Bone marrow (tissue), 2 donors: ENCODE data around the gene SPATA24.
"Not testable (repeated sequence)": the region's sequence is repeated elsewhere in the genome, so short reads cannot be mapped to it uniquely, and the experiment has no call there.

Experiments
- DNase-seq, 2 donors: peaks; one replicate each; lab custom pipeline; 2025; lab: John Stamatoyannopoulos, UW

The SPATA24 gene

DNA sequence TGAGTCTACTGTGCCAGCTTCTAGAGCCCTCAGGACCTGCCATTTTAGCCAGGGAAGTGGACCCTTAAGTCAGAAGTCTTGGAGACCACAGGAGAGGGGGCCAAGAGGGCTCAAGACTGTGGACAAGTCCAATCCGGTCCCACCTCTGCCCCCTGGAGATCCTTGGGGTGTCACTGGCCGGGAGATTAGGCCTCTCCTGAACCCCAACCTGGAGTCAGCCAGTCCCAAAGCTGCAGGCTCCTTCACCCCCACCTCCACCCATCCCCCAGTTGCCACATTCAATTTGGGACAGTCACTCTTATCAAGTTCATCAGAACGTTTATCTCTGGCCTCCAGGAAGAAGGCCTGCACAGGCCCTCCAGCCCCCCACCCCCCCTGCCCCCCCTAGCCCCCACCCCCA, 21.1 kb downstream of the SPATA24 start:
- no peak for DNase-seq

DNA sequence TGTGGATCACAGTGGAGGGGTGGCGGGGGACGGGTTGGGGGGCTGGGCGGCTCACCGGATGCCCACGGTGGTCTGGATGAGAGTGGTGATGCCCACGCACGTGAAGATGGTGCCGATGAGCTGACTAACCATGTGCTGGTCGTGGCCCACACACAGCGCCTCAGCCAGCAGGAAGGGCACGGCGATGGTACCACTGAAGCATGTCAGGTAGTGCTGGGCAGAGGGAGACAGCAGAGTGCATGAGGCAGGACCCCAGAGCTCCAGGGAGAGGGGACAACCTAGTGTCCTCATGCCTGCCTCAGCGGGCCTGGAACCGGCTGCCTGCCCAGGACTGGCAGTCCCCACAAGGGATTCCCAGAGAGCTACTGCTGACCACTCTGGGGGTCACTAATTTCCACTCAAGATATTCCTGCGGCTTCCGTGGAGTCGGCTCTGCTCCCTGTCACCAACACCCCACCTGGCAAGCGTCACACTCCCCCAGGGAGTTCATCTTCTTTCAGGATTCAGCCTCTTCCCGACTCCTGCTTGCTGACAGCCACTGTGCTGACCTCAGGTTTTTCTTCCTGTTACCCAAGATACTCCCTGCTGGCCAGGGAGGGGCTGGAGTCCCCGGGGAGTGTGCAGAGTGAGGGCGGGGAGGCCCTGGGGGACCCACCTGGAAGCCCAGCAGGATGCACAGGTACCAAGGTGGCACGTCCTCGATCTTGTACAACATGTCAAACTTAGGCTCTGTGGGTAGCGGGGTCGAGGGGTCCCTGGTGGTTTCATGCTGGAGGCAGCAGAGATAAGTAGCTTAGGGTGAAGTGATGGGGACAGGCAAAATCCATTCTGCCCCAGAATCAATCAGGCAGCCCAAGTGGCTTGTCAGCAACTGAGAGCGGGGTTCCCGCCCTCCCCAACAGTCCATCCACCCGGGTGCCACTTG, 21.8 kb downstream of the SPATA24 start:
- no peak for DNase-seq

DNA sequence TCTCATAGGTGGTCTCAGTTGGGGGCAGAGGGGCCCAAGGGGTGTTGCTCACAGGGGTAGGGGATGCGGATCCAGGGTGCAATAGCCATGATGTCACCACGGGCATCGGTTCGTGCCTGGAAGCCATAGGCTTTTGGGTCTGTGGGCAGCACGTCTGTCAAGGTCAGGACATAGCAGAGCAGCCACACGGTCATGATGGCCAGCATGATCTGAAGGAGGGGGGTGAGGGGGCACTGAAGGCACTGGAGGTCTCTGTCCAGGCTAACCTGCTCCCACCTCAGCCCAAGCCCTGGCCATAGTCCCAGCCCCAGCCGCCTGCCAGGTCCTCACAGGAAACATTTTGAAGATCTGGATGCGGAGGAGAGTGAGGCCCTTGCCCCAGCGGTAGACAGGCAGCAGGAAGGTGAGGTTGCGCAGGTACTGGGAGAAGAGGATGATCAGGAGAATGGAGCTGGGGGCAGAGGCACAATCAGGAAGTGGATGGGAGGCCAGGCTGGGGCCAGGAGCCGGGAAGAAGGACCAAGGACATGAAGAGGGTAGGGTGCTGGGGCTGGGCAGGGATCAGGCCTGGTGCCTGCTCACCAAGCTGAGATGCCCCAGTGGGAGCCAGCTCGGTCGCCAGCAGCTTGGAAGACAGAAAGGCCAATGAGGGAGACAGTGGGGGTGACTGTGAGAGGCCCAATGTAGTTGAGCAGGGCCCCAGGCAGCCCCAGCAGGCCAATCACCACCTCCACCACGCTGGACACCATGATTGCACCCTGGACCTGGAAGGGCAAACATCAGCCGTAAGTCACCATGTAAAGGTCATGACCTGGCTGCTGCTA, 24.1 kb downstream of the SPATA24 start:
- DNase-seq = no peak

DNA sequence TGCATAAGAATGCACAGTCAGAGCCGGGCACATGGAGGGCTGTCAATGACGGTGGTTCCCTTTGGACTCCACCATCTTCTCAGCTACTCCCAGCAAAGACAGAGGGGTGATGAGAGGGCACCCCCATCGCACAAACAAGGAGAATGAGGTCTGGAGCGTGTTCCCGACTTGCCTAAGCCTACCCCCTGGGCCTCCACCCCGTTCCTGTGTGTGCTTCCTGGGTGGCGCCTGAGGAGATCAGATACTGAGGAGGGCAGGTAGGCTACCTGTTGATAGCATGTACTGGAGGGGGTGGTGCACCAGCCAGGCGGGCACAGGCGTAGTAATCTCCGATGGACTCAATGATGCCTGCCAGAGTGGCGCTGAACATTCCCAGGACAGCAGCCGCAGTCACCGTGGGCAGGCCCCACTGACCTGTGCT, 24.9 kb downstream of the SPATA24 start:
- no peak for DNase-seq

DNA sequence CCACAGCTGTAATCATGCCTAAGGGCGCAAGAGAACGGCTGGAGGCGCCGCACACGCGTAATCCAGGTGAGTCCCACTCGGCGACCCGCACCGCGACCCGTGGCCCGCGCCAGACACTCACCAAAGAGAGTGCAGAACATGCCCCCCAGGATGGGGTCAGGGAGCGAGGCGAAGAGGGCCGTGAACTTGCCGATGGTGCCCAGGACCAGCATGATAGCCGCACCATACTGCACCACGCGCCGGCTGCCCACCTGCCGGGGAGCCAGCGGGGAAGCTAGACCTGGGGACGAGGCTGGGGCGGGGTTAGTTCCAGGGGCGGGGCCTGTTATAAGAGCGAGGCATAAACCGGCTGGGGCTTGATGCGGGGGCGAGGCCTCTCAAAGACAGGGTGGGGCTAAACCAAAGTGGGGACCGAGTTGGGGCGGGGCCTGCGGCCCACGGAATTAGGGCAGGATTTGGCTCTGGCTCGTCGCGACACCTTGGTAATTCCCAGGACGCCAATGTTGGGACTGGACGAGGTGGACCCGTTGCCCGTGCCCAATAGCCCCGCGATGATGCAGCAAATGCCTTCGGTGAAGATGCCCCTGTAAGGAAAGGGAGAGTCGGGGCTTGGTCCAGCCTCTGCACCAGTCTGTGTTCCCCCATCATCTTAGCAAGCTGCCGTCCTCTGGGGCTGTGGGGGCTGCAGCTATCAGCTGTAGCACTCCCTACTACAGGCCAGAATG, 25.6 kb downstream of the SPATA24 start:
- DNase-seq = no peak

DNA sequence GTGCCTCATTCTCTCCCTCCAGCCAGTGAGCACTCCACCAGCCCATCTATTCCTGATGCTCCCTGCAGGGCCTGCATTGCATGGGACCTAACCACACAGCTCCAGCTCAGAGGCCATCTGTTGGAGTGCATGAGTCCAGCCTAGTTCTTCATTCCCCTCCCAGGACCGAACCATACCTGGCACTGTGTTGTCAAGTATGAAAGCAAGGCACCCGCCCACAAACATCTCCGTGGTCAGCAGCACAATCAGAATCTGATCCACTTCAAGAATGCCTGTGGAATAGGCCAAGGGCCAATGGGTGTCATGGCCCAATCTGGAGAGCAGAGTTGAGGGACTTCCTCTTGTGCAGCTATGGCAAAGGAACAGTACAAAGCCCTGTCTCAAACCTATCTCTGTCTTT, 26.7 kb downstream of the SPATA24 start:
- no peak for DNase-seq

DNA sequence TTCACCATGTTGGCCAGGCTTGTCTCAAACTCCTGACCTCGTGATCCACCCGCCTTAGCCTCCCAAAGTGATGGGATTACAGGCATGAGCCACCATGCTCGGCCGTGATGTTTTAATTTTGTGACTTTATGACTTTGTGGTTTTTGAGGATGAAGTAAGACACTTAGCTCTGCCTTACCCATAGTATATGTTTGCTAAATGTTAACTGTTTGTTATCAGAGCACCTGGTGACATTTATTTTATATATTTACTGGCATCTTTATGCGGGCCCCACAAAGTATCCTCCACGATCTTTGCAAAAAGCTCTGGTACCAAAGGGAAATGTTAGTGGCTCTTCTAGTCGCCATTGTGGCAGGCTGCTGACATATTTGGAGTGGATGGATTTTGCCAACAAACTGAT, 27.5 kb downstream of the SPATA24 start:
- no peak for DNase-seq

DNA sequence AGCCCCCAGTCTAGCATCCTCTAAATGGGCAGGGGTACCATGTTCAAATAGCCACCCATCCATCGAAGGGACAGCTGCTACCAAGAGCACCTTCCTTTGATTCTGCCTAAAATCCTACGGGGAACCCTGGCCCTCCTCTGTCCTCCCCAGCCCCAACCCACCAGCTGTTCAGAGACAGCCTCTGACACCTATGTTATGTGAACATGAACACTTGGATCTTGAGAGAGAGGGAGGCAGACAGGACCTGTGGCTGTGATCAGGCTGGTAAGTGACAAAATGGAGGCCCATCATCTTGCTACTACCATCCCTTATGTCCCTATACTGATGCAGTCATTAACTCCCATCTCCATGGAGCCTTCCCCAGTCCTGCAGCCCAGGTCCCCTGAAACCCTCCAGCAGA, 29.0 kb downstream of the SPATA24 start:
- DNase-seq = no peak

DNA sequence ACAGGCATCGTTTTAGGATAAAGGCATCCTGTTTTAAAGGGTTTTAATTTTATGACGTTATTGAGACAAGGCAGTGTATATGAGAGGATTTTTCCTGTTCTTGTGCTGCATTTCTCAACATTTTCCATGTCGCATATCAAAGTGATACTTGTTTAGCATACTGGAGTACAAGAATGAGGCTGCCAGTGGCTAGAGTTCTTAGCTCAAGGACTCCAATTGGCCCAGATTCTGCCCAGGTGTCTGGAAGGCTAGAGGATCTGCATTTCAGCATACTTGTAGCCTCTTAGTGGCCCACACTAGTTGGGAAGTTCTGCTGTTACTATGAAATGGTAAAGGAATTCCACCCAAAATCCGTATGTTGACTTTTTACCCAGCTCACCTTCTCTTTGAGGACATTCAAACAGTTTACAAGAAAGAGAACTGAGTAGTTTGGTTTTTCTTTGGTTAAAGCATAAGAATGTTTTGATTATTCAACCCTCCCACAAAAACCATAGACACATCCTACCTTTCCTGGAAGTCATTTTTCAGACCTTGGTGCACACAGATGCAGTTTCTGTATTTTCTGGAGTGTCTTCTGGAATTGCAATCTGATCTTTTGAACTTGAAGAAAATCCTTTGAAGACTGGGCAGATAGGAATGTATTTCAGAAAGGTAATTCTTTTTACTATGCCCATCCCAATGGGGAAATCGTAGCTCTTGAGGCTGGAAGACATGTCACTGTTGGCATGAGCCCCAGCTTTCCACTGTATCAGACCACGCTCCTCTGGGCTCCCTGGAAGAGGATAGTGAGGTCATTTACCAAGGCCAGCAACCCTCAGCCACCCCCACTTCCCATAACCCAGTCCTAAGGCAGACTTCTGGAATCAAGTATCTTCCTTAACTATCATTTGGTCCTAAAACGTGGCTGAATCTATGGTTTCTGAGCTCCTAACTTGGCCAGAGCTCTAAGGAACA, 32.1 kb downstream of the SPATA24 start:
- DNase-seq = no peak

DNA sequence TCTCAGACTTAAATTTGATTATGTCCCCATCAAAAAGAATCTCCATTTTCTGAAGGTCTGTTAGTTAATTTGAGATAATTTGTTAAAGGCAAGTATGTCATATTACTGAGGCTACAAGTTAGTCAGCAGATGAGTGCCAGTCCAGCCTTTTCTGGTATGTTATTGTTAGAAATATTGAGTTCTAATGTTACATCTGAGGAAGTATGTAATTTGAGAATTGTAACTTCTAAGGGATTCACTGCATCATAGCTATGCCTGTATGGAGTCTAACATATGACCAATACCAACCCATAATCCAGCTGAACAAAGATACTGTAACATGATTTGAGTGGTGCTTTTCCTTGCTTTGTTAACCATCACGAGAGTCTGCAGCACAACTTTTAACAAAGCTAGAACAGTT, 34.7 kb downstream of the SPATA24 start:
- no peak for DNase-seq

DNA sequence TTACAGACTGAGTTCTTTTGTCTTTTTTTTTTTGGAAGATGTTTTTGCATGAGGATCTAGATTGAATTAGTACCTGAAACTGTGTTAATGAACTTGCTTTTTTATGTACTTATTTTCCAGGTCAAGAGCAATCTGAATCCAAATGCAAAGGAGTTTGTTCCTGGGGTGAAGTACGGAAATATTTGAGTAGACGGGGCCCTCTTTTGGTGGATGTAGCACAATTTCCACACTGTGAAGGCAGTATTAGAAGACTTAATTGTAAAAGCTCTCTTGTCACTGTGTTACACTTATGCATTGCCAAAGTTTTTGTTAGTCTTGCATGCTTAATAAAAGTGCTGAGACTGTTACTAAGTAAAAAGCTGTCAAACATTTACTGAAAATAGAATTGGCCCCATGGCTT, 35.3 kb downstream of the SPATA24 start:
- DNase-seq = peak in 1 of 2 donors; percentile 14

DNA sequence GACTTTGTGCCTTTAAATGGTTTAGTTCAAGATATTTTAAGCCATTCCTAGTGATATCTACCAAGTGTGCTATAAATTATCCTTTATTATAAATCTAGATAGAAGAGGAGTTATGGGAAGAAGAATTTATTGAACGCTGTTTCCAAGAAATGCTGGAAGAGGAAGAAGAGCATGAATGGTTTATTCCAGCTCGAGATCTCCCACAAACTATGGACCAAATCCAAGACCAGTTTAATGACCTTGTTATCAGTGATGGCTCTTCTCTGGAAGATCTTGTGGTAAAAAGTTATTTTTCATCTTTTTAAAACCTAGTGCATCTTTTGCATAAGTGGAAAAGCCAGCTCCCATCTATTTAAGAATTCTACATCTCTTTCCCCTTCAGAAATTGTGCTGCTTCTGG, 39.4 kb downstream of the SPATA24 start:
- no peak for DNase-seq

DNA sequence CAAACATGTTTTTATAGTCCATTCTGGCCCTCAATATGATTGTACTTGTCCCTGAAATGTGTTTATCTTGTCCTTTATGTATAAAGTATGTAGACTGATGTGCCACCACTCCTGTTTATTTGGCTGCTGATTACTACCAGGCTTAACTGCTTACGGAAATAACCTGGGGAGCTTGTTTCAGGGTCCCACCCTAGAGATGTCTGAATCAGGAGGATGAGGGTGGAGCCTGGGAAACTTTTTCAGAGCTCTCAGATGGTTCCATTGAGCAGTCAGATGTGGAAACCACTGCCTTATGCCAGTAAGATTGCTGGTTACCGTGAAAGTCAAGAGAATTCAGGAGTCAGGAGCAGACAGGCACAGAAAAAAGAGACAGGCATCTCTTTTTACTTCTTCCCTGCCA, 40.0 kb downstream of the SPATA24 start:
- no peak for DNase-seq

DNA sequence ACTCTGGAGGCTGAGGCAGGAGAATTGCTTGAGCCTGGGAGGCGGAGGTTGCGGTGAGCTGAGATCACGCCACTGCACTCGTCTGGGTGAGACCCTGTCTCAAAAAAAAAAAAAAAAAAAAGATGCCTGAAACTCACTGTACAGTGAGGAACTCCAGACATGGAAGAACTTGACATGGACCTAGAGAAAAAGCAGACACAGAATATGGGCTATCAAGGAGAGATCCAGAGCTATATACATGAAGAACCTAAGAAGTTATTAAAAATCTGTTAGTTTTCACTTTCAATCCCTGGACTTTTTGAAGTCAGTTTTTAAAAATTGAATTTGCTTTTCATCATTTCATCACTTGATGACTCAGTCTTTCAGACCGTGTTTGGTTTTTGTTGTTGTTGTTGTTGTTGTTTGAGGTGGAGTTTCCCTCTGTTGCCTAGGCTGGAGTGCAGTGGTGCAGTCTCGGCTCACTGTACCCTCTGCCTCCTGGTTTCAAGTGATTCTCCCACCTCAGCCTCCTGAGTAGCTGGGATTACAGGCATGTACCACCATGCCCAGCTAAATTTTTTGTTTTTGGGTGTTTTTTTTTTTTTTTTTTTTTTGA, 42.0 kb downstream of the SPATA24 start:
- DNase-seq = no peak

DNA sequence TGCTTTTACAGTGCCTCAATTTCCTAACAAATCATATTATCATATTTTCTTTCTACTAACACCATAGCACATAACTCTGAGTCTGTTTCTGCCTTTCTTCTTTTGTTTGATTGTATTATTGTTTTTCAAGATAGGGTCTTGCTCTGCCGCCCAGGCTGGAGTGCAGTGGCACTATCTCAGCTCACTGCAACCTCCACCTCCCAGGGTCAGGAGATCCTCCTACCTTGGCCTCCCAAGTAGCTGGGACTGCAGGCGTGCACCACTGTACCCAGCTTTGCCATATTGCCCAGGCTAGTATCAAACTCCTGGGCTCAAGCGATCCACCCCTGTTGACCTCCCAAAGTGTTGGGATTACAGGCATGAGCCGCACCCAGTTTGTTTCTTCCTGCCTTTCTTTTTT, 43.5 kb downstream of the SPATA24 start:
- DNase-seq = no peak

DNA sequence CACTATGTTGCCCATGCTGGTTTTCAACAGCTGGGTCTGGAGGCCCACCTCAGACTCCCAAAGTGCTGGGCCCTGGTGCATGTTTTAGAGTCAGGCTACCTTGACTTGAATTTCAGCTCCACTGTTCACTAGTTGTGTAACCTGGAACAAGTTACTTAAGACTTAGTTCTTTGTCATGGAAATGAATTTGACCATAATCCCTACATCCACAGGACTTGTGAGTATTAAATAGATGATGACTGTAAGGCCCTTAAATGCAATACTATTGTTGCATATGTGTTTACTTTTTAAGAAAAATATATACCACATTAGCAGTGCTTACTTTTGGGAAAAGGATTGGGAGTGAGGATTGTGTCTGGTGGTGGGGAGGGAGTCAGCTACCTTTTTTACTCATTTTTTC, 45.8 kb downstream of the SPATA24 start:
- no peak for DNase-seq

DNA sequence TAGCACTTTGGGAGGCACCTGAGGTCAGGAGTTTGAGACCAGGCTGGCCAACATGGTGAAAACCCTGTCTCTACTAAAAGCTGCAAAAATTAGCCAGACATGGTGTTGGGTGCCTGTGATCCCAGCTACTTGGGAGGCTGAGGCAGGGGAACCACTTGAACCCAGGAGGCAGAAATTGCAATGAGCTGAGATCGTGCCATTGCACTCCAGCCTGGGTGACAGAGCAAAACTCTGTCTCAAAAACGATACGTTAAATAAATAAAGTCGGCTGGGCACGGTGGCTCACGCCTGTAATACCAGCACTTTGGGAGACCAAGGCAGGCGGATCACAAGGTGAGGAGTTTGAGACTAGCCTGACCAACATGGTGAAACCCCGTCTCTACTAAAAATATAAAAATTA, 48.0 kb downstream of the SPATA24 start:
- DNase-seq = not testable (repeated sequence)

DNA sequence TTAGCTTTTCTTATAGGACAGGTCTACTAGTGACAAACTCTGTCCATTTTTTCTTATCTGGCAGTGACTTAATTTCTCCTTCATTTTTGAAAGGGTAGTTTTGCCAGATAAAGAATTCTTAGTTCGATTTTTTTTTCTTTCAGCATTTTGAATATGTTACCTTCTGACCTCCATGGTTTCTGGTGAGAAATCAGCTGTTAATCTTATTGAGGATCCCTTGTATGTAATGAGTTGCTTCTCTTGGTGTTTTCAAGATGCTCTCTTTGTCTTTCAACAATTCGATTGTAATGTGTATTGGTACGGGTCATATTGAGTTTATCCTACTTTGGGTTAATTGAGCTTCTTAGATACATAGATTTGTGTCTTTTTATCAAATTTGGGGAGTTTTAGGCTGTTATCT, 49.7 kb downstream of the SPATA24 start:
- DNase-seq = no peak

DNA sequence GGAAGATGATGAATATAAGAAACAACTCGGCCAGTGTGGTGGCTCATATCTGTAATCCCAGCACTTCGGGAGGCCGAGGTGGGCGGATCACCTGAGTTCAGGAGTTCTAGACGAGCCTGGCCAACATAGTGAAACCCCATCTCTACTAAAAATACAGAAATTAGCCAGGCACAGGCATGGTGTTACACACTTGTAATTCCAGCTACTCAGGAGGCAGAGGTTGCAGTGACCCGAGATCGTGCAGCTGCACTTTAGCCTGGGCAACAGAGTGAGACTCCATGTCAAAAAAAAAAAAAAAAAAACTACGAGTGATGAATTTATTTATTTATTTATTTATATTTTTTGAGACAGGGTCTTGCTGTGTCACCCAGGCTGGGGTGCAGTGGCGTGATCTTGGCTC, 56.0 kb downstream of the SPATA24 start:
- not testable (repeated sequence) for DNase-seq
